ENCODE results near the gene MCTP1.

MCTP1 gene

DNA sequence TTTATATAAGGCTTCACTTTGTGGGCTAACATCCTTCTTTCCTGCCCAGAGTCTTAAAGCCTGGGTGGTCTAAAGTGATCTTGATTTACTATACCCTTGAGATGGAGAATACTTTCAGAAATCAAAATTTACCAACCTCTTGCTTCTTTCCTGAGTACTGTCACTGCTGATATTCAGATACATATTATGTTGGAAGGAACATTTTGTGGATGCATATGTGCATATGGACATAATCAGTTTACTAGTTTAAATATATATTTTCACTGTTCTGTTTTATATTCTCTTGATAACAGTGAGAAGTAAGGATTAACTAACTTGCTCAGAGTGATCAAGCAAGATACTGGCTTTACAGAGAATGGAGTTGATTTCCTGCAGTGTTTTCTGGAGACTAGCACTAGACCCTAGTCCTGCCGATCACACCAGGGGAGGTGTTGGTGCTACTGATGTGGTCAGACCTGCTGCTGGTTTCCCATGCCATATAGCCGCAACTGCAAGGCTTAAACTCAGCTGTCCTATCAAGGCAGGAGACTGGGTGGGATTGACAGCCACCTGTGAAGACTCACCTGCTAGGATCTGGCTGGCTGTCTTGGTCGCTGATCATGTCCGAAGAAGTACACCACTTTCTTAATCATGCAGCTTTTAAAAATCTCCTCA, 608.8 kb downstream of the MCTP1 start:
- DNase-seq (ENCODE audit: extremely low spot score) = no peak
- ChIA-PET POLR2A (no interaction called here), CTCF (no interaction called here)
- TF ChIP-seq, protein P1, sequence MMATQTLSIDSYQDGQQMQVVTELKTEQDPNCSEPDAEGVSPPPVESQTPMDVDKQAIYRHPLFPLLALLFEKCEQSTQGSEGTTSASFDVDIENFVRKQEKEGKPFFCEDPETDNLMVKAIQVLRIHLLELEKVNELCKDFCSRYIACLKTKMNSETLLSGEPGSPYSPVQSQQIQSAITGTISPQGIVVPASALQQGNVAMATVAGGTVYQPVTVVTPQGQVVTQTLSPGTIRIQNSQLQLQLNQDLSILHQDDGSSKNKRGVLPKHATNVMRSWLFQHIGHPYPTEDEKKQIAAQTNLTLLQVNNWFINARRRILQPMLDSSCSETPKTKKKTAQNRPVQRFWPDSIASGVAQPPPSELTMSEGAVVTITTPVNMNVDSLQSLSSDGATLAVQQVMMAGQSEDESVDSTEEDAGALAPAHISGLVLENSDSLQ (IDR thresholded peaks at IDR 0.05) = no peak
- TF ChIP-seq TARDBP (IDR thresholded peaks at IDR 0.05) = no peak
- no peak for TF ChIP-seq HDGF (IDR thresholded peaks at IDR 0.05; ENCODE audit: borderline replicate concordance)
- no peak for TF ChIP-seq ZNF384 (IDR thresholded peaks at IDR 0.05)
- no peak for TF ChIP-seq CTBP1 (IDR thresholded peaks at IDR 0.05; ENCODE audit: borderline replicate concordance)

DNA sequence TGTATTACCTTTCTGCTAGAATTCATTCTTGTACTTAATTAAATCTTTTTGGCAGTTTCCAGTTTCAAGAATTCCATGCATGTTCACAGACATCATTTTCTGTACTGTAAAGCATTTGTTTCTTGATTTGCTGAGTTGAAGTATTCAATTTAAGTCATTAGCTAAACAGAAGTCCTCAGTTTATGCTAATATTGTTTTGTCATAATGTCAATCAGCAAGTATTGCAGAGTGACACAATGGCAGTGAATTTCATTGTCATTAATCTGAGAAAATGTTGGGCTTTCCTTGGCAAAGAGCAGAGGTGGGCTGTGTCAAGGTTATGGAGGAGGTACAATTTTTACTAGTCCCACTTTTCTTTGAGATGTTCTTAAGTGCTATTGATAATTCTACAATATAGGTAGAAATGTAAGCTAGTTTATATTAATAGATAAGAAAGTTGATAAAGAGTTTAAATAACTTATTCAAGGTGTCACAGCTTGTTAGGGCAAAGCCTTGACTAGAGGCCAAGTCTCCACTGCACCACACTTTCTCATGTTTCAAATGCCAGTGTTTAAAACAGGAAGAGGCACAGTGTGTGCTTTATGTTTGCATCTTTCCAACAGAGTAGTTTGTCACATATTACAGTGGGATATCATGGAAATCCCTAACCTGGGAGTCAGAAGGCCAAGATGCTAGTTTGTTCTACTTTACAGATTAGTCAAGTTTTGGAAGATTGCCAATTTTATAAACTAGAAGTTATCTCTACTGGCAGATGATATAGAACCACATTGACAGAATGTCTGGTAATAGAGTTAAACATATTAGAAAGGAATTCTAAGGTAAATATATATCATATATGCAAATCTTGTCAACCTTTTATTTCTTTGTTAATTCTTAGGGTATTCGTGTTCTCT, 610.2 kb downstream of the MCTP1 start:
- POLR2A ChIA-PET = no interaction called here
- CTCF ChIA-PET = no interaction called here
- no peak for DNase-seq (ENCODE audit: extremely low spot score)
- no peak for TF ChIP-seq SUZ12 (IDR thresholded peaks at IDR 0.05)
- TF ChIP-seq HDGF (IDR thresholded peaks at IDR 0.05; ENCODE audit: borderline replicate concordance) = no peak
- no peak for TF ChIP-seq FOXA1 (IDR thresholded peaks at IDR 0.05)
- no peak for TF ChIP-seq L3MBTL2 (conservative IDR thresholded peaks at IDR 0.05)
- no peak for TF ChIP-seq FOXM1 (IDR thresholded peaks at IDR 0.05; ENCODE audit: borderline replicate concordance)
- TF ChIP-seq CTBP1 (IDR thresholded peaks at IDR 0.05; ENCODE audit: borderline replicate concordance) = no peak
- TF ChIP-seq, protein P1 (IDR thresholded peaks at IDR 0.05) = no peak
- no peak for TF ChIP-seq ARNT (IDR thresholded peaks at IDR 0.05)
- no peak for TF ChIP-seq LEF1 (IDR thresholded peaks at IDR 0.05; ENCODE audit: borderline replicate concordance)
- no peak for TF ChIP-seq SP1 (IDR thresholded peaks at IDR 0.05)

DNA sequence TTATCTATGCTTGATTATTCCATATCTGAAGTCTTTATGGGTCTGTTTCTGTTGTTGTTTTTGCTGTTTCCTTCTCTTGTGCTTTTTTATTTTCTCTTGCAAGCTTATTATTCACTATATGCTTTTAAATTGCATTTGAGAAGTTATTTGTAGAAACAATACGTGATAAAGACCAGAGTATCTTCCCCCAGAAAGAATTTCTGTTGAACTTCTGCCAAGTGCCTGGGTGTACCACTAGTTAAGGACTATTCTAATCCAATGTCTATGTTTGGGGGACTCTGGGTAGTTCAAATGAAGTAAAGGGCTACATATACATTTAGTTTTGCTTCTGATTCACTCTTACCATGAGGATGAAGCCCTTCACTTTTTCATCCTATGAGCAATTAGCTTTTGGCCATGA, 612.1 kb downstream of the MCTP1 start:
- TF ChIP-seq HDGF (IDR thresholded peaks at IDR 0.05; ENCODE audit: borderline replicate concordance) (no peak), SP1 (IDR thresholded peaks at IDR 0.05) (no peak), ZNF384 (IDR thresholded peaks at IDR 0.05) (no peak), NFRKB (IDR thresholded peaks at IDR 0.05) (no peak), SUZ12 (IDR thresholded peaks at IDR 0.05) (no peak), FOXK2 (IDR thresholded peaks at IDR 0.05) (no peak), L3MBTL2 (conservative IDR thresholded peaks at IDR 0.05) (no peak), CTBP1 (IDR thresholded peaks at IDR 0.05; ENCODE audit: borderline replicate concordance) (no peak), FOXM1 (IDR thresholded peaks at IDR 0.05; ENCODE audit: borderline replicate concordance) (no peak)
- TF ChIP-seq, protein P1 (IDR thresholded peaks at IDR 0.05) = no peak
- DNase-seq (ENCODE audit: extremely low spot score) = no peak
- CTCF ChIA-PET = no interaction called here
- POLR2A ChIA-PET = no interaction called here

DNA sequence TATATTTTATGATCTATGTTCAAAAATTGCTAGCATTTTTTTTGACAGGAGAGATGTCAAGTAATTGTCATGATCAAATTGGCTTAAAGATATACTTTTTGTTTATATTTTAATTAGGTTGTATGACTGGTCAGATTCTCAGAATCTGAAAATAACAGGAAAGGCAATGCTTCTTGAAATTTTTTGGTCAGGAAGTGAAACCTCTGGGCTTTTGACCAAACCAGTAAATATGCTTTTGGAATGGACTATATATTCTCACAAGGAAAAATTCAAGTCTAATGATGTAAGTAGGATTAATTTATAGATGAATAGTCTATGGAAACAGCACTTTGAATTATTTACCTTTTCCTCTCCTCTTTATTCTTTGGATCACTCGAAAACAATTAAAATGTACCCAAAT, 614.2 kb downstream of the MCTP1 start:
- DNase-seq (ENCODE audit: extremely low spot score) = no peak
- CTCF ChIA-PET = no interaction called here
- TF ChIP-seq FOXM1 (IDR thresholded peaks at IDR 0.05; ENCODE audit: borderline replicate concordance) (no peak), LEF1 (IDR thresholded peaks at IDR 0.05; ENCODE audit: borderline replicate concordance) (no peak), ELF4 (IDR thresholded peaks at IDR 0.05) (no peak), L3MBTL2 (conservative IDR thresholded peaks at IDR 0.05) (no peak), HDGF (IDR thresholded peaks at IDR 0.05; ENCODE audit: borderline replicate concordance) (no peak), NFRKB (IDR thresholded peaks at IDR 0.05) (no peak), BHLHE40 (IDR thresholded peaks at IDR 0.05; ENCODE audit: borderline replicate concordance) (no peak), CTBP1 (IDR thresholded peaks at IDR 0.05; ENCODE audit: borderline replicate concordance) (no peak), ZNF384 (IDR thresholded peaks at IDR 0.05) (no peak), FOXA1 (IDR thresholded peaks at IDR 0.05) (no peak), SP1 (IDR thresholded peaks at IDR 0.05) (no peak), TARDBP (IDR thresholded peaks at IDR 0.05) (no peak), ARNT (IDR thresholded peaks at IDR 0.05) (no peak), FOXK2 (IDR thresholded peaks at IDR 0.05) (no peak), SUZ12 (IDR thresholded peaks at IDR 0.05) (no peak)
- TF ChIP-seq, protein P1 (IDR thresholded peaks at IDR 0.05) = no peak
- POLR2A ChIA-PET = no interaction called here

DNA sequence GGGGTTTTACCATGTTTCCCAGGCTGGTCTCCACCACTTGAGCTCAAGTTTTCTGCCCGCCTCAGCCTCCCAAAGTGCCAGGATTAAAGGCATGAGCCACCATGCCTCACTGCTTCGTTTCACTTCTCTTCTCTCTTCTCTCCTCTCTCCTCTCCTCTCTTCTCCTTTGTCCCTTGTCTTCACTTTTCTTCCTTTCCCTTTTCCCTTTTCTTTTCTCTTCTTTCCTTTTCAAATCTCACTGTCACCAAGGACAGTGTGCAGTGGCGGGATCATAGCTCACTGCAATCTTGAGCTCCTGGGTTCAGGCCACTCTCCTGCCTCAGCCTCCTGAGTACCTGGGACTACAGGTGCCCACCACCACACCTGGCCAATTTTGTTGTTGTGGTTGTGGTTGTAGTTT, 617.0 kb downstream of the MCTP1 start:
- CTCF ChIA-PET = no interaction called here
- TF ChIP-seq ELF4 (IDR thresholded peaks at IDR 0.05) (no peak), FOXA1 (IDR thresholded peaks at IDR 0.05) (no peak), ARNT (IDR thresholded peaks at IDR 0.05) (no peak)
- DNase-seq (ENCODE audit: extremely low spot score) = no peak
- POLR2A ChIA-PET = no interaction called here

DNA sequence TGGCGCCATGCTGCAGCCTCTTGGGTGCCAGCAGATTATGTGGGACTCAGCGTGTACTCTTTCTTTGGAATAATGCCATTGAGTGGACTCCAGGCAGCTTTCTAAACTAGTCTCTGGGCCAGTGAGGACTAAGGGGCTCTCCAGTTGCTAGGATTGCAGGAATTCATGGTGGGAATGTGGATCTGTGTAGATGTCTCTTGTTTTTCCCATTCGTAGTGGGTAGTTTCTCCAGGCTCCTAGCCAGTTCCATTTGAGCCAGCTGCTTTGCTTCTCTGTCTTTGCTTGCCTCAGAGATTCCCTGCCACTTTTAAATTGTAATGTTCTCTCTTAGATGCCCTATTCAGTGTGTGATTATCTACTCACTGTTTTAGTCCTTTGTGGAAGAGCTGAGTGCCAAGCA, 623.8 kb downstream of the MCTP1 start:
- CTCF ChIA-PET = interaction anchor here (0.7 kb wide), 1 partner anchor 581 kb away, joined by 3 read pairs; no protein-coding TSS in a partner anchor
- DNase-seq (ENCODE audit: extremely low spot score) = no peak

More for the DNA sequence above, 623.8 kb downstream of the MCTP1 start:
- TF ChIP-seq TARDBP (IDR thresholded peaks at IDR 0.05) (no peak), ARNT (IDR thresholded peaks at IDR 0.05) (no peak), ZNF384 (IDR thresholded peaks at IDR 0.05) (no peak), BHLHE40 (IDR thresholded peaks at IDR 0.05; ENCODE audit: borderline replicate concordance) (no peak), FOXK2 (IDR thresholded peaks at IDR 0.05) (no peak), SUZ12 (IDR thresholded peaks at IDR 0.05) (no peak), ELF4 (IDR thresholded peaks at IDR 0.05) (no peak), CTBP1 (IDR thresholded peaks at IDR 0.05; ENCODE audit: borderline replicate concordance) (no peak)
- TF ChIP-seq, protein P1 (IDR thresholded peaks at IDR 0.05) = no peak
- POLR2A ChIA-PET = interaction anchor here (0.6 kb wide), 1 partner anchor 46 kb away, joined by 3 read pairs; no protein-coding TSS in a partner anchor
